HG03025 (cell line): Measurements from ENCODE around the gene CMTM8.
A peak's percentile ranks its signal among the peaks of the same experiment; 100 is the strongest.
"Not testable (repeated sequence)": the region's sequence is repeated elsewhere in the genome, so short reads cannot be mapped to it uniquely, and the experiment has no call there.

Source experiments
- ATAC-seq: cut with Tn5 transposase; IDR thresholded peaks from one replicate; pipeline ENCODE4 v1.9.1; 2021; ENCODE audit warnings: mild to moderate bottlenecking, moderate library complexity; ENCODE audit not compliant: unreplicated experiment, low FRiP score

Gene CMTM8

GRCh38 chr3:32372213-32372490, 133.7 kb downstream of the CMTM8 start:
- ATAC-seq, result no peak

- ATAC-seq, result no peak
Measured at GRCh38 chr3:32373276-32373675, 134.8 kb downstream of the CMTM8 start.

GRCh38 chr3:32373844-32374243, 135.4 kb downstream of the CMTM8 start:
- no peak for ATAC-seq

- ATAC-seq, result no peak
Measured at GRCh38 chr3:32374788-32375595, 136.5 kb downstream of the CMTM8 start.

GRCh38 chr3:32375596-32375930, 137.1 kb downstream of the CMTM8 start:
- ATAC-seq, result no peak

- no peak for ATAC-seq
Measured at GRCh38 chr3:32376115-32376514, 137.6 kb downstream of the CMTM8 start.

GRCh38 chr3:32379831-32380500, 141.5 kb downstream of the CMTM8 start:
- ATAC-seq, result no peak

- ATAC-seq, result no peak
Measured at GRCh38 chr3:32381922-32382321, 143.4 kb downstream of the CMTM8 start.

GRCh38 chr3:32383136-32383711, 144.7 kb downstream of the CMTM8 start:
- no peak for ATAC-seq

- ATAC-seq, result no peak
Measured at GRCh38 chr3:32384938-32385337, 146.5 kb downstream of the CMTM8 start.

GRCh38 chr3:32387512-32387911, 149.0 kb downstream of the CMTM8 start:
- no peak for ATAC-seq

GRCh38 chr3:32389577-32389976, 151.1 kb downstream of the CMTM8 start:
- ATAC-seq, result not testable (repeated sequence)

- peak; percentile 49 for ATAC-seq
Measured at GRCh38 chr3:32391643-32392535, 153.4 kb downstream of the CMTM8 start, which contains the start of gene CMTM7. Gene CMTM7 (plus strand): TSS chr3:32391853. CDS start chr3:32391907, 54 bp downstream.

- ATAC-seq, result no peak
Measured at GRCh38 chr3:32392536-32393302, 154.2 kb downstream of the CMTM8 start.

- ATAC-seq, result no peak
Measured at GRCh38 chr3:32395496-32395895, 157.0 kb downstream of the CMTM8 start.

GRCh38 chr3:32397941-32398340, 159.5 kb downstream of the CMTM8 start:
- no peak for ATAC-seq

GRCh38 chr3:32398531-32398930, 160.1 kb downstream of the CMTM8 start:
- no peak for ATAC-seq

- ATAC-seq, result no peak
Measured at GRCh38 chr3:32399030-32399620, 160.6 kb downstream of the CMTM8 start.

GRCh38 chr3:32401126-32401525, 162.6 kb downstream of the CMTM8 start:
- no peak for ATAC-seq
